Tibial artery (tissue), 4 donors: ENCODE measurements around the gene NID1.

Source experiments
- DNase-seq, 2 donors: peaks; one replicate each; pipeline ENCODE4 v3.0.0-alpha.2; 2019
- H3K27ac ChIP-seq, 2 donors: fragments of 200-600 bp; sonication (generic) in 1 of 2; 1 replicate in 1 of 2; 2 replicates in 1 of 2; pipeline ENCODE4 v1.5.1; 2018 to 2019; ENCODE audit warnings: mild to moderate bottlenecking in 1 of 2
- H3K27me3 ChIP-seq, 2 donors: fragments of 200-600 bp; sonication (generic) in 1 of 2; one replicate each; pipeline versions ENCODE4 v1.5.1 to v1.6.0; 2016 to 2019
- H3K36me3 ChIP-seq, 3 donors: fragments of 200-600 bp; sonication (generic) in 2 of 3; one replicate each; pipeline ENCODE4 v1.5.1; 2016 to 2019; ENCODE audit warnings: mild to moderate bottlenecking in 2 of 3
- H3K4me1 ChIP-seq, 4 donors: fragments of 200-600 bp; sonication (generic) in 2 of 4; 1 replicate in 3 of 4; 2 replicates in 1 of 4; pipeline ENCODE4 v1.5.1; 2016 to 2019
- H3K4me3 ChIP-seq, 2 donors: fragments of 200-600 bp; sonication (generic) in 1 of 2; 1 replicate in 1 of 2; 2 replicates in 1 of 2; pipeline ENCODE4 v1.5.1; 2018 to 2019; ENCODE audit warnings: mild to moderate bottlenecking in 2 of 2
- H3K9me3 ChIP-seq, 3 donors: fragments of 200-600 bp; sonication (generic) in 1 of 3; one replicate each; pipeline ENCODE4 v1.5.1; 2016 to 2019
- intact Hi-C: fragments of 100-400 bp; cut with DNase I; formaldehyde crosslinking; loops from one replicate; pipeline ENCODE4 v1.15.0; 2023; ENCODE audit warnings: low total_unique reads
- TF ChIP-seq, protein P1 (sequence below), 2 experiments: fragments of 200-600 bp in 1 of 2; fragments of 450-650 bp in 1 of 2; IDR thresholded peaks; one replicate each; pipeline ENCODE4 v1.5.1; 2017 to 2019; ENCODE audit warnings: antibody characterized with exemption in 2 of 2, mild to moderate bottlenecking in 1 of 2, moderate library complexity in 1 of 2

NID1 gene

GRCh38 chr1:236045771-236046170 is 19.1 kb downstream of the NID1 start:
- H3K27ac ChIP-seq, result no peak overlapping the region
- peaks cover 0 to 5% (median 1%) of the 10 kb centered on the region in 4 donors for H3K4me1 ChIP-seq
- H3K4me3 ChIP-seq, result no peak overlapping the region
- H3K9me3 ChIP-seq, result no peaks in the 10 kb centered on the region
- TF ChIP-seq, protein P1, sequence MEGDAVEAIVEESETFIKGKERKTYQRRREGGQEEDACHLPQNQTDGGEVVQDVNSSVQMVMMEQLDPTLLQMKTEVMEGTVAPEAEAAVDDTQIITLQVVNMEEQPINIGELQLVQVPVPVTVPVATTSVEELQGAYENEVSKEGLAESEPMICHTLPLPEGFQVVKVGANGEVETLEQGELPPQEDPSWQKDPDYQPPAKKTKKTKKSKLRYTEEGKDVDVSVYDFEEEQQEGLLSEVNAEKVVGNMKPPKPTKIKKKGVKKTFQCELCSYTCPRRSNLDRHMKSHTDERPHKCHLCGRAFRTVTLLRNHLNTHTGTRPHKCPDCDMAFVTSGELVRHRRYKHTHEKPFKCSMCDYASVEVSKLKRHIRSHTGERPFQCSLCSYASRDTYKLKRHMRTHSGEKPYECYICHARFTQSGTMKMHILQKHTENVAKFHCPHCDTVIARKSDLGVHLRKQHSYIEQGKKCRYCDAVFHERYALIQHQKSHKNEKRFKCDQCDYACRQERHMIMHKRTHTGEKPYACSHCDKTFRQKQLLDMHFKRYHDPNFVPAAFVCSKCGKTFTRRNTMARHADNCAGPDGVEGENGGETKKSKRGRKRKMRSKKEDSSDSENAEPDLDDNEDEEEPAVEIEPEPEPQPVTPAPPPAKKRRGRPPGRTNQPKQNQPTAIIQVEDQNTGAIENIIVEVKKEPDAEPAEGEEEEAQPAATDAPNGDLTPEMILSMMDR (IDR thresholded peaks at IDR 0.05), result no peak
- peaks cover 50 to 77% (median 75%) of the 10 kb centered on the region in 3 donors for H3K36me3 ChIP-seq
- no peaks in the 10 kb centered on the region for H3K27me3 ChIP-seq
- DNase-seq, result no peak
- intact Hi-C loops, result no loop called here

GRCh38 chr1:236044341-236044740 is 20.5 kb downstream of the NID1 start:
- no peak overlapping the region for H3K27ac ChIP-seq
- TF ChIP-seq, protein P1 (IDR thresholded peaks at IDR 0.05), result no peak
- DNase-seq, result no peak
- H3K4me1 ChIP-seq, result peaks cover 0 to 9% (median 3%) of the 10 kb centered on the region in 4 donors
- H3K36me3 ChIP-seq, result peaks cover 50 to 81% (median 77%) of the 10 kb centered on the region in 3 donors
- intact Hi-C loops, result no loop called here
- H3K27me3 ChIP-seq, result no peaks in the 10 kb centered on the region
- no peak overlapping the region for H3K4me3 ChIP-seq
- H3K9me3 ChIP-seq, result no peaks in the 10 kb centered on the region

DNA sequence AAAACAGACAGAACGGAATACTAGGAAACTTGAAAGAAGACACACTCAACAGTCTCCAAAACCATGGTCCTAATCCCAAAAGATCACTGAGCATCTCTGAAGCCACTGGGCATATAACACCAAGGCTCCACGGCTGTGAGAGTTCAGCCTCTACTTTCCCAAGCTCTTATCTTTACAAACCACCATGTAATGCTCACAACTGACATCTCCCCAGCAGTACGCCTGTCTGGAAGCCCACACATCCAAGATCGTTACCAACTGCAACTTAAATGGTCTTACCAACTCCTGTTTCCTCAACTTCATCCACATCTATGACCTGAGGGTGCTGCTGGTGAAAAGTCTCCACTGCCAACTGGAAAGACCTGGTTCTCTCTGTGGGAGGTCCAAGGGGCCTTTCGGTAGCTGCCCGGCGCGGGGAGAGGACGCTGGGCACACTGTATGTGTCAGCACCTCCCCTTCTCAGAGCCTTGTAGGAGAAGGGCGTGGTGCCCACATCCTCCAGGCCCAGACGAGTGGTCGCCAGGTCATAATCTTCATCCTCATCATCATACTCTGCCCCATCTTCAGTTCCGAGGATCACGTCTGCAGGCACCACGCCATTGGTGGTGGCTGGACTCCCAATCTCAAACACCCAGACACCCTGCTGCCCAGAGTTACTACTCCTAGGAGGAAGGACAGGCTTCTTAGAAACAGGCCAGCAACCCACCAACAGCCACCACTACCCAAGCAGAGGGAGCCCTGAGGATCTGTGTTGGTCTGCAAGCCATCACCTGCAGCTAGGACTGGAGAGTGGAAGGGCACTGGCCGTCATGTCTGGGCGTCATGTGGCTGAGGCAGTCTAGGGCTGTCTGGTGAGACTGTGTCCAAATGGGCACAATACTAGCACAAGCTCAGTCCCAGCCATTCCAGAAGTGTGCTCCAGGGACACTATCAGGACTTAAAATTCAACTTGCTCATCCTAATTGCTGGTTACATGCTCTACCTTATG is 23.0 kb downstream of the NID1 start:
- no peak overlapping the region for H3K4me3 ChIP-seq
- peaks cover 0 to 11% (median 3%) of the 10 kb centered on the region in 4 donors for H3K4me1 ChIP-seq
- peaks cover 56 to 75% (median 71%) of the 10 kb centered on the region in 3 donors for H3K36me3 ChIP-seq
- no peaks in the 10 kb centered on the region for H3K27me3 ChIP-seq
- intact Hi-C loops, result no loop called here
- no peak overlapping the region for H3K27ac ChIP-seq
- TF ChIP-seq, protein P1 (IDR thresholded peaks at IDR 0.05), result no peak
- DNase-seq, result no peak
- no peaks in the 10 kb centered on the region for H3K9me3 ChIP-seq

DNA sequence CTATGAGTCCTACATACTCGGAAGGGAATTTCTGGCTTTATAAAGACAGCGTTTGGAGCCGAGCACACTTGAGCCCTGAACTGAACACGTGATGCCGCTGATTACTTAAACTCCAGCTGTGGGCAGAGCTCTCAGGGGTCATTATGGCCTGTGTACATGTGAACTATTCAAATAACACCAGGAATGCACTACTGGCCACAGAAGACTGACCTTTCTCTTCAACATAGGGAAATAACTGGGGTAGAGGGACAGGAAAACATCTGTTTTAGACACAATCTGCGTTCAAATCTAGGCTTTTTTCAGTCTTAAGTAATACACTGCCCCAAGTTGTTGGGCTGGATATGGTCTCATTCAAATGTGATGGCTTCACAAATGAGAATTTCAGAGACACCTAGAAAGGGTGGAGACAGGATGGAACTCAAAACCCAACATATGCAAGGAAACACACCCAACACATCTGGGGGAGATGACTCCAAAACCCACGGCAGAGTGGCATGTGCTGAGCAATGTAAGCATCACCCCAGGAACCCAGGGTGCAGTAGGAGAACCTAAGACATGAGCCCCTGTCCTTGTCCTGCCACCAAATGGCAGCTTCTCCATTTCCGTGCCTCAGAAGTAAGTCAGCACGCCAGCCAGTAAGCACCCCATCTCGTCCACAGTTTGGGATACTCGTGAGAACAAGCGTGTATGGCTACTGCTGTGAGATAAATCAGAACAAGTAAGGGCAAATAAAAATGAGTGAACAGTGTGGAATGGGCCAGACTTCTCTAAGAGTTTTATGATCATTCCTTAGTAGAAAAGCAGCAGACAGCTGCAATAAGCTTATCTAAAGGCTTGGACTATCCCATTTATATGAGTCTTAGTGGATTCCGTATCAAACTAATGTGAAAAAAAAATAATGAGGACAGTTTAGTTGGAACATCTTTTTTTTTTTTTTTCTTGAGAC is 24.9 kb downstream of the NID1 start:
- peak in 1 of 2 donors; percentile 70 for DNase-seq
- H3K27me3 ChIP-seq, result no peaks in the 10 kb centered on the region
- H3K27ac ChIP-seq, result peak overlapping the region; percentile 19 to 26

DNA sequence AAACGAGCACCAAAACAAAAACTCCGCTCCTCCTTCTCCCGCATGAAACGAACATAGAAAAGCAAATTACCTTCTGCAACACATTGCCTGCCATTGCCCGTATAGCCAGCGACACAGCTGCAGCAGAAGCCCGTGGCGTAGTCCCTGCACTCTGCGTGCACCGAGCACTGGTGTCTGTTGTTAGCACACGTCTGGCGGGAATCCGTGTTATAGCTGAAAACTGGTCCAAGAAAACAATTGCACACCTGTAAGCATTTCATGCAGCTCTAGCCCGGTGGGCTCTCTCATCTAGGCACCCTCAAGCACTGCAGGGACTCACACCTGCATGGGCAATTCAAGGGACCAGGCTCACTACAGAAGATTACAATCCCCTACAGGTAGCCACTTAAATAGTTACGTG is 26.9 kb downstream of the NID1 start:
- no peak overlapping the region for H3K27ac ChIP-seq
- intact Hi-C loops, result no loop called here
- no peak overlapping the region for H3K4me3 ChIP-seq
- H3K27me3 ChIP-seq, result no peaks in the 10 kb centered on the region
- TF ChIP-seq, protein P1 (IDR thresholded peaks at IDR 0.05), result no peak
- H3K4me1 ChIP-seq, result peaks cover 0 to 11% (median 3%) of the 10 kb centered on the region in 4 donors
- peaks cover 34 to 59% (median 52%) of the 10 kb centered on the region in 3 donors for H3K36me3 ChIP-seq
- H3K9me3 ChIP-seq, result no peaks in the 10 kb centered on the region
- DNase-seq, result no peak

More for the DNA sequence above, 24.9 kb downstream of the NID1 start:
- no peaks in the 10 kb centered on the region for H3K9me3 ChIP-seq
- intact Hi-C loops, result no loop called here
- TF ChIP-seq, protein P1 (IDR thresholded peaks at IDR 0.05), result no peak
- H3K4me1 ChIP-seq, result peaks cover 0 to 11% (median 3%) of the 10 kb centered on the region in 4 donors
- H3K36me3 ChIP-seq, result peaks cover 45 to 63% (median 63%) of the 10 kb centered on the region in 3 donors
- no peak overlapping the region for H3K4me3 ChIP-seq
